ENCODE data around the gene TAF8.
"Not testable (repeated sequence)": the region's sequence is repeated elsewhere in the genome, so short reads cannot be mapped to it uniquely, and the experiment has no call there.

The TAF8 gene

DNA sequence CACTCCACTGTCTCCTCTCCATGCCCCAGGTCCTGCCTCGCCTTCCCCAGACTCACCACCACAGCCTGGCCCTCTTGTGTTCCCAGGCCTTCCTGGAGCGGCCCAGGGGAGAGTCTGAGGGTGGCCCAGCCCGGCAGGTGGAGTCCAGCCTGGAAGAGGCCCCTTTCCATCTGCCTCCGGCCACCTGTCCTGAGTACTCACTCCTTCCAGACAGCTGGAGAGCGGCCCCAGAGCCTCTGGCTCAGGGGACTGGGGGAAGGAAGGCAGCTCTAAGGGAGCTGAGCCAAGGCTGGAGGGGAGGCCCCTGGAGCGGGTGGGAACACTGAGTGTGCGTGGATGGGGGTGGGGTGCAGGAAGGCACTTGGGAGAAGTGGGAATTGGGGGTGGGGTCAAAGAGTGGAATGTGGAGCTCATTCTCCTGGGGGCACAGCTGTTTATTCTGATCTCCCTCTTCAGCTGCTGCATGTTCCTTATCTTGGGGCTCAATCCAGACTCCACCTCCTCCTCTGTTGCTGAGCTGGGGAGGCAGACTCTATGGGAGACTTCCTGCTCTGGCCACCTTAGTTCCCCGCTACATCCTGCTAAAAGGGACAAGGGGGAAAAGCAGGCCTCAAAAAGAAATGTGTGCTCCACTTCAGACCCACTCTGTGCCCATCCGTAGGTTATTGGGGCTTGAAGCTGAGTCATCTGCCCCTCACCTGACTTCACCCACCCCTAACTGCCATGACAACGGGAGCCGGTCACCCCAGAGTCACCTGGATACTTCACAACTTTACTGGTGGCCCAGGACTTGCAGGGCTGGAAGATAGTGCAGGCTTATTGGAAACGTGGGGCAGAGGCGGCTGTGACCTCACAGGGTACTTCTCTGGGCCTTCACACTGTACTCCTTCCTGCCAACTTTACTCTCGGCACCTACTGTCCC, 19.5 kb upstream of the TAF8 start:
- H3K27ac ChIP-seq (replicated peaks) = peak overlapping the region; percentile 63

DNA sequence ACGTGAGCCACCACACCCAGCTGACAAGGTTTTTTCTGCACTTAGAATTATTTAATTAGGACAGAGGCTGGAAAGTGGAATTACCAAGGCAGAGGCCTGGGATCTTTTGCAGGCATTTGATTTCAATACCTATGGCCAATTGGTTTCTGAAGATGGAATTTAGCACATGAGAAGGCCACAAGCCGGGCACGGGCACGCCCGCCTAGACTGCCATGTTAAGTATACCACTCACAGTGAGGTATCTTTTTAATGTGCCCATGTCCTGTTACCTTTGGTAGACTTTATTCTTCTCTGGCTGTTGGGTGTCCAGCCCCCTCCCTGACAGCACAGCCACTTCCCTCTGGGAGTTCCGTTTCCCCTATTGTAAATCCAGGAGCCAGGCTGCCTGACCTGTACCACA, 18.0 kb upstream of the TAF8 start:
- no peak overlapping the region for H3K4me3 ChIP-seq (replicated peaks; ENCODE audit: insufficient read depth, low read length)
- no peak for TF ChIP-seq POLR2AphosphoS5 (IDR thresholded peaks at IDR 0.05; ENCODE audit: low read depth)

More for the DNA sequence above, 19.5 kb upstream of the TAF8 start:
- TF ChIP-seq SPI1 (IDR thresholded peaks at IDR 0.05; ENCODE audit: borderline replicate concordance, low read depth) (peak; percentile 10; the same call in 1 of the 2 replicates), POLR2AphosphoS5 (IDR thresholded peaks at IDR 0.05; ENCODE audit: low read depth) (no peak)
- no peak overlapping the region for H3K4me3 ChIP-seq (replicated peaks; ENCODE audit: insufficient read depth, low read length)
- H3K27me3 ChIP-seq (ENCODE audit: insufficient read depth, poor library complexity, severe bottlenecking) = no peaks in the 10 kb centered on the region
- peak; percentile 58 to 72 for DNase-seq (ENCODE audit: low read depth in 1 of 2, low spot score in 1 of 2)

DNA sequence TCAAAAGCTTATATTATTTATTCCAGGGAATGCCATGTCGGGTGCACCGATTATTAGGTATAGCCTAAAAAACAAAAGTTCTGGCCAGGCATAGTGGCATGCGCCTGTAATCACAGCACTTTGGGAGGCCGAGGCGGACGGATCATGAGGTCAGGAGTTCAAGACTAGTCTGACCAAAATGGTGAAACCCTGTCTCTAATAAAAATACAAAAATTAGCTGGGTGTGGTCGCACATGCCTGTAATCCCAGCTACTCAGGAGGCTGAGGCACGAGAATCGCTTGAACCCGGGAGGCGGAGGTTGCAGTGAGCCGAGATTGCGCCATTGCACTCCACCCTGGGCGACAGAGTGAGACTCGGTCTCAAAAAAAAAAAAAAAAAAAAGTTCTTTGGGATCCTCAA, 12.7 kb upstream of the TAF8 start:
- not testable (repeated sequence) for DNase-seq (ENCODE audit: low read depth in 1 of 2, low spot score in 1 of 2); H3K27ac ChIP-seq (replicated peaks); H3K27me3 ChIP-seq (ENCODE audit: insufficient read depth, poor library complexity, severe bottlenecking); H3K4me3 ChIP-seq (replicated peaks; ENCODE audit: insufficient read depth, low read length)

More for the DNA sequence above, 18.0 kb upstream of the TAF8 start:
- Histone ChIP-seq H3K27ac (replicated peaks) (no peak overlapping the region), H3K27me3 (ENCODE audit: insufficient read depth, poor library complexity, severe bottlenecking) (no peaks in the 10 kb centered on the region)
- no peak for DNase-seq (ENCODE audit: low read depth in 1 of 2, low spot score in 1 of 2)

DNA sequence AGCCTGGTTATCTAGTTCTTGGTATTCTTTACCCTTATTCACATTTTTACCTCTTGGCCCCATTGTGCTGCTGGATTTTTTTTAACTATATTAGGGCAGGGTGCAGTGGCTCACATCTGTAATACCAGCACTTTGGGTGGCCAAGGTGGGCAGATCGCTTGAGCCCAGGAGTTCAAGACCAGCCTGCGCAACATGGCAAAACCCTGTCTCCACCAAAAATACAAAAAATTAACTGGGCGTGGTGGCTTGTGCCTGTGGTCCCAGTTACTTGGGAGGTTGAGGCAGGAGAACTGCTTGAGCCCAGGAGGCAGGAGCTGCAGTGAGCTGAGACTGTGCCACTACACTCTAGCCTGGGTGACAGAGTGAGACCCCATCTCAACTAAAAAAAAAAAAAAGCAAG, 12.2 kb upstream of the TAF8 start:
- TF ChIP-seq POLR2AphosphoS5 (IDR thresholded peaks at IDR 0.05; ENCODE audit: low read depth) (no peak), SPI1 (IDR thresholded peaks at IDR 0.05; ENCODE audit: borderline replicate concordance, low read depth) (no peak), GABPA (IDR thresholded peaks at IDR 0.05; ENCODE audit: low read depth) (no peak)
- TF ChIP-seq, protein P1, sequence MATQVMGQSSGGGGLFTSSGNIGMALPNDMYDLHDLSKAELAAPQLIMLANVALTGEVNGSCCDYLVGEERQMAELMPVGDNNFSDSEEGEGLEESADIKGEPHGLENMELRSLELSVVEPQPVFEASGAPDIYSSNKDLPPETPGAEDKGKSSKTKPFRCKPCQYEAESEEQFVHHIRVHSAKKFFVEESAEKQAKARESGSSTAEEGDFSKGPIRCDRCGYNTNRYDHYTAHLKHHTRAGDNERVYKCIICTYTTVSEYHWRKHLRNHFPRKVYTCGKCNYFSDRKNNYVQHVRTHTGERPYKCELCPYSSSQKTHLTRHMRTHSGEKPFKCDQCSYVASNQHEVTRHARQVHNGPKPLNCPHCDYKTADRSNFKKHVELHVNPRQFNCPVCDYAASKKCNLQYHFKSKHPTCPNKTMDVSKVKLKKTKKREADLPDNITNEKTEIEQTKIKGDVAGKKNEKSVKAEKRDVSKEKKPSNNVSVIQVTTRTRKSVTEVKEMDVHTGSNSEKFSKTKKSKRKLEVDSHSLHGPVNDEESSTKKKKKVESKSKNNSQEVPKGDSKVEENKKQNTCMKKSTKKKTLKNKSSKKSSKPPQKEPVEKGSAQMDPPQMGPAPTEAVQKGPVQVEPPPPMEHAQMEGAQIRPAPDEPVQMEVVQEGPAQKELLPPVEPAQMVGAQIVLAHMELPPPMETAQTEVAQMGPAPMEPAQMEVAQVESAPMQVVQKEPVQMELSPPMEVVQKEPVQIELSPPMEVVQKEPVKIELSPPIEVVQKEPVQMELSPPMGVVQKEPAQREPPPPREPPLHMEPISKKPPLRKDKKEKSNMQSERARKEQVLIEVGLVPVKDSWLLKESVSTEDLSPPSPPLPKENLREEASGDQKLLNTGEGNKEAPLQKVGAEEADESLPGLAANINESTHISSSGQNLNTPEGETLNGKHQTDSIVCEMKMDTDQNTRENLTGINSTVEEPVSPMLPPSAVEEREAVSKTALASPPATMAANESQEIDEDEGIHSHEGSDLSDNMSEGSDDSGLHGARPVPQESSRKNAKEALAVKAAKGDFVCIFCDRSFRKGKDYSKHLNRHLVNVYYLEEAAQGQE (IDR thresholded peaks at IDR 0.05; ENCODE audit: insufficient replicate concordance, low read depth) = no peak
- TF ChIP-seq, protein P2, sequence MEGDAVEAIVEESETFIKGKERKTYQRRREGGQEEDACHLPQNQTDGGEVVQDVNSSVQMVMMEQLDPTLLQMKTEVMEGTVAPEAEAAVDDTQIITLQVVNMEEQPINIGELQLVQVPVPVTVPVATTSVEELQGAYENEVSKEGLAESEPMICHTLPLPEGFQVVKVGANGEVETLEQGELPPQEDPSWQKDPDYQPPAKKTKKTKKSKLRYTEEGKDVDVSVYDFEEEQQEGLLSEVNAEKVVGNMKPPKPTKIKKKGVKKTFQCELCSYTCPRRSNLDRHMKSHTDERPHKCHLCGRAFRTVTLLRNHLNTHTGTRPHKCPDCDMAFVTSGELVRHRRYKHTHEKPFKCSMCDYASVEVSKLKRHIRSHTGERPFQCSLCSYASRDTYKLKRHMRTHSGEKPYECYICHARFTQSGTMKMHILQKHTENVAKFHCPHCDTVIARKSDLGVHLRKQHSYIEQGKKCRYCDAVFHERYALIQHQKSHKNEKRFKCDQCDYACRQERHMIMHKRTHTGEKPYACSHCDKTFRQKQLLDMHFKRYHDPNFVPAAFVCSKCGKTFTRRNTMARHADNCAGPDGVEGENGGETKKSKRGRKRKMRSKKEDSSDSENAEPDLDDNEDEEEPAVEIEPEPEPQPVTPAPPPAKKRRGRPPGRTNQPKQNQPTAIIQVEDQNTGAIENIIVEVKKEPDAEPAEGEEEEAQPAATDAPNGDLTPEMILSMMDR (IDR thresholded peaks at IDR 0.05; ENCODE audit: insufficient read depth, low read length) = no peak
- Histone ChIP-seq H3K27me3 (ENCODE audit: insufficient read depth, poor library complexity, severe bottlenecking) (no peaks in the 10 kb centered on the region), H3K4me3 (replicated peaks; ENCODE audit: insufficient read depth, low read length) (no peak overlapping the region), H3K27ac (replicated peaks) (no peak overlapping the region)
- no peak for DNase-seq (ENCODE audit: low read depth in 1 of 2, low spot score in 1 of 2)

DNA sequence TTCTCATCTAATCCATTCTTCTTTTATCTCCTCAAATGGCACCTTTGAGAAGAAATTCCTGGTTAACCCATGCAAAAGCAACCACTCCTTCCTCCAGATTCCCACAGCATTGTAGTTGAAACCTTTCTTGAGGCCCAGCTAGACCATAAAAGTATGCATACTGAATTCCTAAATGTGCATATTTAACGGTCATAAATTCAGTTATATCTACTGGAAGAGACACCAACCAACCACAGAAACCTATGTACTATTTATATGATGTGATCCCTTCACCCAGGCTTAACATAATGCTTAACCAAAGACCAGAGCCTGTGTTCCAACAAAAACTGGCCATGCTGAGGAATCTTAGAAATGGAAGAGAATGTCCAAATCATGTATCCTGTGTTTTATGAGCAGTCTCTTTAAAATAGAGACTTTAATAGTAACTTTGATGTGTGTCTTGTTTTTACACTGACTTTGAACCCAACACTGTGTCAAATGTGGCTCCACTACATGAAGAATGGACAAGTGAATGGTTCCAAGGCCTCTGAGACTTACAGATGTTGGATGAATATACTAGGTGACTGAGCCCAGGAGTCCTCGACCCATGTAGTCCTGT, 11.4 kb upstream of the TAF8 start:
- H3K4me3 ChIP-seq (replicated peaks; ENCODE audit: insufficient read depth, low read length) = no peak overlapping the region

More for the DNA sequence above, 11.4 kb upstream of the TAF8 start:
- no peak for DNase-seq (ENCODE audit: low read depth in 1 of 2, low spot score in 1 of 2)
- no peaks in the 10 kb centered on the region for H3K27me3 ChIP-seq (ENCODE audit: insufficient read depth, poor library complexity, severe bottlenecking)
- TF ChIP-seq GABPA (IDR thresholded peaks at IDR 0.05; ENCODE audit: low read depth) (no peak), SPI1 (IDR thresholded peaks at IDR 0.05; ENCODE audit: borderline replicate concordance, low read depth) (no peak), POLR2AphosphoS5 (IDR thresholded peaks at IDR 0.05; ENCODE audit: low read depth) (no peak)
- TF ChIP-seq, protein P2 (IDR thresholded peaks at IDR 0.05; ENCODE audit: insufficient read depth, low read length) = no peak
- TF ChIP-seq, protein P1 (IDR thresholded peaks at IDR 0.05; ENCODE audit: insufficient replicate concordance, low read depth) = no peak
- no peak overlapping the region for H3K27ac ChIP-seq (replicated peaks)
